Large intestine (tissue), 3 donors: ENCODE measurements around the gene TTC34. TPM values are rescaled to one million over a fixed set of nuclear protein-coding genes. Genes with fewer than 3 reads are reported as not detected.

Experiments
- DNase-seq, 2 donors: peaks; one replicate each; pipeline versions ENCODE4 v3.0.0 to v3.0.0-alpha.2; 2013
- H3K27ac ChIP-seq: one replicate; pipeline ENCODE4 v1.5.1; 2013; ENCODE audit warnings: low read length
- H3K27me3 ChIP-seq: 2 replicates; pipeline ENCODE4 v1.6.1; 2013; ENCODE audit warnings: low read length; ENCODE audit not compliant: control insufficient read depth, insufficient read depth
- H3K36me3 ChIP-seq: 2 replicates; pipeline ENCODE4 v1.6.1; 2013; ENCODE audit warnings: low read length; ENCODE audit not compliant: control insufficient read depth, insufficient read depth
- H3K4me1 ChIP-seq: one replicate; pipeline ENCODE4 v1.6.1; 2013; ENCODE audit warnings: low read length; ENCODE audit not compliant: control insufficient read depth, insufficient read depth
- H3K4me3 ChIP-seq: one replicate; pipeline ENCODE4 v1.5.1; 2013; ENCODE audit warnings: low read length
- H3K9me3 ChIP-seq: one replicate; pipeline ENCODE4 v1.6.1; 2013; ENCODE audit warnings: mild to moderate bottlenecking, low read depth, low read length, moderate library complexity; ENCODE audit not compliant: control insufficient read depth
- WGBS: methylation state at CpG from one replicate; pipeline ENCODE4 v1.1.5; 2013; ENCODE audit warnings: low lambda C conversion rate; ENCODE audit not compliant: insufficient coverage; 5-methylcytosine and 5-hydroxymethylcytosine counted together
- polyA plus RNA-seq: library from polyadenylated mRNA; unstranded; fragments of 120-200 nt; gene quantifications from one replicate; pipeline ENCODE4 v1.2.1, GENCODE V29; 2013

TTC34 gene
- polyA plus RNA-seq, 1 donor = 1.5 TPM

- no peaks in the 10 kb centered on the region for H3K9me3 ChIP-seq
- no peaks in the 10 kb centered on the region for H3K36me3 ChIP-seq
- no peaks in the 10 kb centered on the region for H3K27me3 ChIP-seq
- no peaks in the 10 kb centered on the region for H3K4me1 ChIP-seq
- H3K27ac ChIP-seq = no peak overlapping the region
- H3K4me3 ChIP-seq = no peak overlapping the region
- DNase-seq = no peak
- WGBS = no CpG with 5 or more reads among the region's 11 CpGs
Measured at GRCh38 chr1:2820731-2821372, 19.4 kb upstream of the TTC34 start.

GRCh38 chr1:2819831-2820730 is 18.6 kb upstream of the TTC34 start:
- no peak for DNase-seq
- Histone ChIP-seq H3K9me3 (no peaks in the 10 kb centered on the region), H3K36me3 (no peaks in the 10 kb centered on the region), H3K4me3 (no peak overlapping the region), H3K4me1 (no peaks in the 10 kb centered on the region), H3K27me3 (no peaks in the 10 kb centered on the region), H3K27ac (no peak overlapping the region)
- WGBS = no CpG with 5 or more reads among the region's 31 CpGs

GRCh38 chr1:2819429-2819828 is 17.9 kb upstream of the TTC34 start:
- H3K36me3 ChIP-seq = no peaks in the 10 kb centered on the region
- H3K9me3 ChIP-seq = no peaks in the 10 kb centered on the region
- no peak overlapping the region for H3K27ac ChIP-seq
- no peak overlapping the region for H3K4me3 ChIP-seq
- no peak for DNase-seq
- no peaks in the 10 kb centered on the region for H3K27me3 ChIP-seq
- H3K4me1 ChIP-seq = no peaks in the 10 kb centered on the region
- WGBS = no CpG with 5 or more reads among the region's 5 CpGs

- H3K9me3 ChIP-seq = peaks cover 6% of the 10 kb centered on the region
- DNase-seq = no peak
- H3K36me3 ChIP-seq = no peaks in the 10 kb centered on the region
- no peaks in the 10 kb centered on the region for H3K27me3 ChIP-seq
- no peak overlapping the region for H3K4me3 ChIP-seq
- H3K4me1 ChIP-seq = no peaks in the 10 kb centered on the region
- no peak overlapping the region for H3K27ac ChIP-seq
- WGBS = no CpG with 5 or more reads among the region's 11 CpGs
Measured at GRCh38 chr1:2817784-2818564, 16.5 kb upstream of the TTC34 start.

GRCh38 chr1:2816786-2817185 is 15.3 kb upstream of the TTC34 start:
- H3K4me3 ChIP-seq = no peak overlapping the region
- H3K9me3 ChIP-seq = peaks cover 11% of the 10 kb centered on the region
- no peaks in the 10 kb centered on the region for H3K4me1 ChIP-seq
- no peaks in the 10 kb centered on the region for H3K27me3 ChIP-seq
- no peak overlapping the region for H3K27ac ChIP-seq
- WGBS = 95% methylated on average over 6 of the region's 15 CpGs
- H3K36me3 ChIP-seq = no peaks in the 10 kb centered on the region
- DNase-seq = no peak

- H3K4me1 ChIP-seq = no peaks in the 10 kb centered on the region
- no peaks in the 10 kb centered on the region for H3K27me3 ChIP-seq
- no peak overlapping the region for H3K27ac ChIP-seq
- peaks cover 11% of the 10 kb centered on the region for H3K9me3 ChIP-seq
- H3K4me3 ChIP-seq = no peak overlapping the region
- WGBS = 100% methylated on average over 1 of the region's 15 CpGs
- DNase-seq = no peak
- no peaks in the 10 kb centered on the region for H3K36me3 ChIP-seq
Measured at GRCh38 chr1:2815551-2815950, 14.1 kb upstream of the TTC34 start.

- H3K36me3 ChIP-seq = no peaks in the 10 kb centered on the region
- 80% methylated on average over 3 of the region's 24 CpGs for WGBS
- no peak overlapping the region for H3K4me3 ChIP-seq
- no peak overlapping the region for H3K27ac ChIP-seq
- H3K4me1 ChIP-seq = no peaks in the 10 kb centered on the region
- H3K27me3 ChIP-seq = no peaks in the 10 kb centered on the region
- peaks cover 11% of the 10 kb centered on the region for H3K9me3 ChIP-seq
- DNase-seq = no peak
Measured at GRCh38 chr1:2814511-2815075, 13.1 kb upstream of the TTC34 start.

- Histone ChIP-seq H3K36me3 (no peaks in the 10 kb centered on the region), H3K27me3 (no peaks in the 10 kb centered on the region), H3K9me3 (peaks cover 11% of the 10 kb centered on the region), H3K4me1 (no peaks in the 10 kb centered on the region), H3K27ac (no peak overlapping the region), H3K4me3 (no peak overlapping the region)
- DNase-seq = no peak
- WGBS = no CpG with 5 or more reads among the region's 34 CpGs
Measured at GRCh38 chr1:2812939-2813653, 11.6 kb upstream of the TTC34 start.

- Histone ChIP-seq H3K27me3 (no peaks in the 10 kb centered on the region), H3K9me3 (peaks cover 11% of the 10 kb centered on the region), H3K36me3 (no peaks in the 10 kb centered on the region), H3K4me1 (no peaks in the 10 kb centered on the region), H3K4me3 (no peak overlapping the region), H3K27ac (no peak overlapping the region)
- DNase-seq = no peak
- WGBS = no CpG with 5 or more reads among the region's 7 CpGs
Measured at GRCh38 chr1:2812136-2812535, 10.6 kb upstream of the TTC34 start.

GRCh38 chr1:2811533-2811918 is 10.0 kb upstream of the TTC34 start:
- DNase-seq = no peak
- H3K4me1 ChIP-seq = no peaks in the 10 kb centered on the region
- H3K4me3 ChIP-seq = no peak overlapping the region
- H3K9me3 ChIP-seq = peaks cover 11% of the 10 kb centered on the region
- H3K27me3 ChIP-seq = no peaks in the 10 kb centered on the region
- H3K27ac ChIP-seq = no peak overlapping the region
- WGBS = no CpG with 5 or more reads among the region's 8 CpGs
- no peaks in the 10 kb centered on the region for H3K36me3 ChIP-seq
